K562 (cell line): Measurements from ENCODE around the gene SYN1. TPM values are rescaled to one million over a fixed set of nuclear protein-coding genes. Genes with fewer than 3 reads are reported as not detected.

Experiments used
- HCFC1 ChIP-seq: IDR thresholded peaks from 2 replicates; pipeline ENCODE4 v1.6.1; 2012; ENCODE audit warnings: low read depth, low read length, improper control_type of control experiment
- HNRNPK ChIP-seq: fragments of 200-400 bp; formaldehyde crosslinking; IDR thresholded peaks from one replicate; pipeline ENCODE4 v1.6.1; 2018; ENCODE audit warnings: mild to moderate bottlenecking, low read depth, low read length; ENCODE audit not compliant: poor library complexity, severe bottlenecking
- KLF6 ChIP-seq: fragments of 250-450 bp; sonication (Bioruptor Pico); IDR thresholded peaks from 2 replicates; pipeline ENCODE4 v1.4.0; 2020; ENCODE audit warnings: mild to moderate bottlenecking, moderate library complexity, borderline replicate concordance
- LEF1 ChIP-seq: fragments of 450-650 bp; IDR thresholded peaks from 2 replicates; pipeline ENCODE4 v1.6.1; 2016; ENCODE audit warnings: mild to moderate bottlenecking
- MTF1 ChIP-seq: fragments of 250-450 bp; sonication (Bioruptor Pico); IDR thresholded peaks from 2 replicates; pipeline ENCODE4 v1.9.0; 2021; ENCODE audit warnings: moderate library complexity, mild to moderate bottlenecking, inconsistent platforms, borderline replicate concordance
- POLR2G ChIP-seq: fragments of 200-400 bp; formaldehyde crosslinking; IDR thresholded peaks from 2 replicates; pipeline ENCODE4 v1.6.1; 2017; ENCODE audit warnings: low read depth, mild to moderate bottlenecking, antibody characterized with exemption, low read length, moderate library complexity
- RB1 ChIP-seq: fragments of 450-650 bp; IDR thresholded peaks from 2 replicates; pipeline ENCODE4 v1.6.1; 2017; ENCODE audit warnings: low read depth, mild to moderate bottlenecking
- RBM25 ChIP-seq: fragments of 200-400 bp; formaldehyde crosslinking; IDR thresholded peaks from 2 replicates; pipeline ENCODE4 v1.6.1; 2018; ENCODE audit warnings: low read length, low read depth, moderate library complexity; ENCODE audit not compliant: severe bottlenecking
- SMARCA5 ChIP-seq: fragments of 450-650 bp; IDR thresholded peaks from 2 replicates; pipeline ENCODE4 v1.6.1; 2016
- ZC3H8 ChIP-seq: fragments of 450-650 bp; IDR thresholded peaks from 2 replicates; pipeline ENCODE4 v1.6.1; 2017
- ZNF431 ChIP-seq: sonication (generic); formaldehyde crosslinking; IDR thresholded peaks from 2 replicates; pipeline ENCODE4 v1.8.0; 2022; ENCODE audit warnings: mild to moderate bottlenecking, missing genetic modification reagents
- polyA plus RNA-seq, 8 experiments: library from polyadenylated mRNA; depleted of rRNA in 4 of 8; stranded (reverse) in 5 of 8; unstranded in 3 of 8; fragments of >200 nt; fragmentation: Nextera tagmentation in 2 of 8; fragmentation: Illumina TruSeq in 1 of 8; extraction: Ambion mirVana in 2 of 8; extraction: Trizol in 1 of 8; gene quantifications; 2 replicates each; pipeline versions ENCODE4 v1.2.1 to v1.2.3, GENCODE V29; 2011 to 2014; ENCODE audit warnings: inconsistent platforms in 1 of 8, missing spikeins in 1 of 8
- total RNA-seq, 7 experiments: library from RNA; depleted of rRNA in 6 of 7; stranded (reverse); fragments of >200 nt in 6 of 7; fragmentation: Illumina TruSeq in 2 of 7; extraction: Trizol in 2 of 7; gene quantifications; 2 replicates each; pipeline versions ENCODE4 v1.2.1 to v1.2.3, GENCODE V29; 2011 to 2021; ENCODE audit warnings: low replicate concordance in 1 of 7
- TF ChIP-seq, protein P1 (sequence below): fragments of 250-450 bp; sonication (Bioruptor Pico); IDR thresholded peaks from 2 replicates; pipeline ENCODE4 v1.8.0; 2021; ENCODE audit warnings: borderline replicate concordance, mild to moderate bottlenecking, moderate library complexity; ENCODE audit not compliant: poor library complexity, severe bottlenecking
- TF ChIP-seq, protein P2 (sequence below): fragments of 250-450 bp; sonication (Bioruptor Pico); IDR thresholded peaks from 2 replicates; pipeline ENCODE4 v1.8.0; 2021; ENCODE audit warnings: moderate library complexity, mild to moderate bottlenecking, inconsistent platforms
- TF ChIP-seq, protein P3 (sequence below), 2 experiments: IDR thresholded peaks in 1 of 2; conservative IDR thresholded peaks in 1 of 2; 2 replicates each; pipeline ENCODE4 v1.6.1; 2016; ENCODE audit warnings: low read depth in 2 of 2, mild to moderate bottlenecking in 1 of 2, missing compliant biosample characterization in 1 of 2, missing genetic modification characterization in 1 of 2, moderate library complexity in 1 of 2
- TF ChIP-seq, protein P4 (sequence below): sonication (generic); formaldehyde crosslinking; IDR thresholded peaks from 2 replicates; pipeline ENCODE4 v1.8.0; 2022; ENCODE audit warnings: missing genetic modification reagents, mild to moderate bottlenecking, borderline replicate concordance
- TF ChIP-seq, protein P5 (sequence below): fragments of 450-650 bp; formaldehyde crosslinking; IDR thresholded peaks from 2 replicates; pipeline ENCODE4 v1.4.0; 2022; ENCODE audit warnings: mild to moderate bottlenecking, moderate library complexity

Gene SYN1
- total and polyA plus RNA-seq, 9 of the 15 experiments (the other 6 are each of a cell fraction or from before 2014, with no cell fraction given) = 0.01 to 0.28 (median 0.18) TPM; not detected in 2

DNA sequence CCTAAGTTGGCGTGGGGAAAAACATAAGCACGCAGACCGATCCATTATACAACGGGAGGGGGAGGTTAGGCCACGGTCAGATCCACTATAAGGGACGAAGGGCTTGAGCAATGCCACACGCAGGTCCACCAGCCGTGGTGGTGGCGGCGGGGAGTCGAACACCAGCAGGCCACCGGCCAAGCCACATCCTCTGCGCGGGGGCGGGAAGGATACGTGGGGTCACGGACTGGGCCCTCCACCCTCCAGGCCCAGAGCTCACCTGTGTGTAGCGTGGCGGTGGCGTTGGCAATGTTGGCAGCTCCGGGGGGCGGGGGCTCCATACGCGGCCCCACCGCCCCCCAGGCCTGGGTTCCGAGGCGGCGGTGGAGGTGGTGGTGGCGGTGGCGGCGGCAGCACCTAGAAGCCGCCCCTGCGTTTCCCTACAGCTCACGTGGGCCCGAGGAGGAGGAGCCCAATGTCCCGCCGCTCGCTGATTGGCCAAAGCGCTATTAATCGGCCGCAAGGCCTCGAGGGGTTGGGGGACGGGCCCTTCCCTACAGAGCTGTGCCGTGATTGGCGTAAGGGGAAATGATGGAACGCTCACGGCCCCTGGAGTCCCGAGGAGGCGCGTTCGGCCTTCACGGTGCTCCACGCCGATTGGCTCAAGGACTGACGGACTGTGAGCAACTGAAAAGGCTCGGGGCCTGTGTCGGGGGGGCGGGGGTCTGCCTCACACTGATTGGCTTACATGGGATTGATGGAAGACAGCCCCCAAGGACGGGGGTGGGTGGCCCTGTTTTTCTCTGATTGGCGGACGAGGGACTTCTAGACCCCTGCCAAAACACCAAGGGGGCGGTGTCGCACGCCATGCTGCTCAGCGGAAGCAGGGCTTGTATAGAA is 30.7 kb upstream of the SYN1 start, which contains the start of gene ELK1 (continued):
- TF ChIP-seq, protein P1, sequence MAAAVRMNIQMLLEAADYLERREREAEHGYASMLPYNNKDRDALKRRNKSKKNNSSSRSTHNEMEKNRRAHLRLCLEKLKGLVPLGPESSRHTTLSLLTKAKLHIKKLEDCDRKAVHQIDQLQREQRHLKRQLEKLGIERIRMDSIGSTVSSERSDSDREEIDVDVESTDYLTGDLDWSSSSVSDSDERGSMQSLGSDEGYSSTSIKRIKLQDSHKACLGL (CRISPR knock-in tag) = no peak
- TF ChIP-seq RBM25 = no peak
- TF ChIP-seq MTF1 (CRISPR knock-in tag) = no peak
- peak; percentile 95 for TF ChIP-seq POLR2G
- TF ChIP-seq, protein P2, sequence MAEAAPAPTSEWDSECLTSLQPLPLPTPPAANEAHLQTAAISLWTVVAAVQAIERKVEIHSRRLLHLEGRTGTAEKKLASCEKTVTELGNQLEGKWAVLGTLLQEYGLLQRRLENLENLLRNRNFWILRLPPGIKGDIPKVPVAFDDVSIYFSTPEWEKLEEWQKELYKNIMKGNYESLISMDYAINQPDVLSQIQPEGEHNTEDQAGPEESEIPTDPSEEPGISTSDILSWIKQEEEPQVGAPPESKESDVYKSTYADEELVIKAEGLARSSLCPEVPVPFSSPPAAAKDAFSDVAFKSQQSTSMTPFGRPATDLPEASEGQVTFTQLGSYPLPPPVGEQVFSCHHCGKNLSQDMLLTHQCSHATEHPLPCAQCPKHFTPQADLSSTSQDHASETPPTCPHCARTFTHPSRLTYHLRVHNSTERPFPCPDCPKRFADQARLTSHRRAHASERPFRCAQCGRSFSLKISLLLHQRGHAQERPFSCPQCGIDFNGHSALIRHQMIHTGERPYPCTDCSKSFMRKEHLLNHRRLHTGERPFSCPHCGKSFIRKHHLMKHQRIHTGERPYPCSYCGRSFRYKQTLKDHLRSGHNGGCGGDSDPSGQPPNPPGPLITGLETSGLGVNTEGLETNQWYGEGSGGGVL (CRISPR knock-in tag) = no peak
- TF ChIP-seq ZNF431 (CRISPR knock-in tag) = no peak
- no peak for TF ChIP-seq SMARCA5
- TF ChIP-seq, protein P3, sequence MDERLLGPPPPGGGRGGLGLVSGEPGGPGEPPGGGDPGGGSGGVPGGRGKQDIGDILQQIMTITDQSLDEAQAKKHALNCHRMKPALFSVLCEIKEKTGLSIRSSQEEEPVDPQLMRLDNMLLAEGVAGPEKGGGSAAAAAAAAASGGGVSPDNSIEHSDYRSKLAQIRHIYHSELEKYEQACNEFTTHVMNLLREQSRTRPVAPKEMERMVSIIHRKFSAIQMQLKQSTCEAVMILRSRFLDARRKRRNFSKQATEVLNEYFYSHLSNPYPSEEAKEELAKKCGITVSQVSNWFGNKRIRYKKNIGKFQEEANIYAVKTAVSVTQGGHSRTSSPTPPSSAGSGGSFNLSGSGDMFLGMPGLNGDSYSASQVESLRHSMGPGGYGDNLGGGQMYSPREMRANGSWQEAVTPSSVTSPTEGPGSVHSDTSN (CRISPR knock-in tag; IDR thresholded peaks at IDR 0.05; ENCODE audit: low read depth) = 0 out of 2 replicates have a peak, but pooled peaks have one; percentile 3
- TF ChIP-seq, protein P3 (tag; conservative IDR thresholded peaks at IDR 0.05; ENCODE audit: low read depth) = peak; percentile 74
- TF ChIP-seq LEF1 = no peak
- TF ChIP-seq, protein P4, sequence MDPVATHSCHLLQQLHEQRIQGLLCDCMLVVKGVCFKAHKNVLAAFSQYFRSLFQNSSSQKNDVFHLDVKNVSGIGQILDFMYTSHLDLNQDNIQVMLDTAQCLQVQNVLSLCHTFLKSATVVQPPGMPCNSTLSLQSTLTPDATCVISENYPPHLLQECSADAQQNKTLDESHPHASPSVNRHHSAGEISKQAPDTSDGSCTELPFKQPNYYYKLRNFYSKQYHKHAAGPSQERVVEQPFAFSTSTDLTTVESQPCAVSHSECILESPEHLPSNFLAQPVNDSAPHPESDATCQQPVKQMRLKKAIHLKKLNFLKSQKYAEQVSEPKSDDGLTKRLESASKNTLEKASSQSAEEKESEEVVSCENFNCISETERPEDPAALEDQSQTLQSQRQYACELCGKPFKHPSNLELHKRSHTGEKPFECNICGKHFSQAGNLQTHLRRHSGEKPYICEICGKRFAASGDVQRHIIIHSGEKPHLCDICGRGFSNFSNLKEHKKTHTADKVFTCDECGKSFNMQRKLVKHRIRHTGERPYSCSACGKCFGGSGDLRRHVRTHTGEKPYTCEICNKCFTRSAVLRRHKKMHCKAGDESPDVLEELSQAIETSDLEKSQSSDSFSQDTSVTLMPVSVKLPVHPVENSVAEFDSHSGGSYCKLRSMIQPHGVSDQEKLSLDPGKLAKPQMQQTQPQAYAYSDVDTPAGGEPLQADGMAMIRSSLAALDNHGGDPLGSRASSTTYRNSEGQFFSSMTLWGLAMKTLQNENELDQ (CRISPR knock-in tag) = no peak
- TF ChIP-seq HNRNPK = no peak
- TF ChIP-seq KLF6 = no peak
- no peak for TF ChIP-seq HCFC1
- TF ChIP-seq, protein P5, sequence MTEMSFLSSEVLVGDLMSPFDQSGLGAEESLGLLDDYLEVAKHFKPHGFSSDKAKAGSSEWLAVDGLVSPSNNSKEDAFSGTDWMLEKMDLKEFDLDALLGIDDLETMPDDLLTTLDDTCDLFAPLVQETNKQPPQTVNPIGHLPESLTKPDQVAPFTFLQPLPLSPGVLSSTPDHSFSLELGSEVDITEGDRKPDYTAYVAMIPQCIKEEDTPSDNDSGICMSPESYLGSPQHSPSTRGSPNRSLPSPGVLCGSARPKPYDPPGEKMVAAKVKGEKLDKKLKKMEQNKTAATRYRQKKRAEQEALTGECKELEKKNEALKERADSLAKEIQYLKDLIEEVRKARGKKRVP (CRISPR knock-in tag) = no peak
- no peak for TF ChIP-seq ZC3H8
- peak; percentile 55 for TF ChIP-seq RB1
